Measurements from ENCODE around the gene PGRMC1.

DNA sequence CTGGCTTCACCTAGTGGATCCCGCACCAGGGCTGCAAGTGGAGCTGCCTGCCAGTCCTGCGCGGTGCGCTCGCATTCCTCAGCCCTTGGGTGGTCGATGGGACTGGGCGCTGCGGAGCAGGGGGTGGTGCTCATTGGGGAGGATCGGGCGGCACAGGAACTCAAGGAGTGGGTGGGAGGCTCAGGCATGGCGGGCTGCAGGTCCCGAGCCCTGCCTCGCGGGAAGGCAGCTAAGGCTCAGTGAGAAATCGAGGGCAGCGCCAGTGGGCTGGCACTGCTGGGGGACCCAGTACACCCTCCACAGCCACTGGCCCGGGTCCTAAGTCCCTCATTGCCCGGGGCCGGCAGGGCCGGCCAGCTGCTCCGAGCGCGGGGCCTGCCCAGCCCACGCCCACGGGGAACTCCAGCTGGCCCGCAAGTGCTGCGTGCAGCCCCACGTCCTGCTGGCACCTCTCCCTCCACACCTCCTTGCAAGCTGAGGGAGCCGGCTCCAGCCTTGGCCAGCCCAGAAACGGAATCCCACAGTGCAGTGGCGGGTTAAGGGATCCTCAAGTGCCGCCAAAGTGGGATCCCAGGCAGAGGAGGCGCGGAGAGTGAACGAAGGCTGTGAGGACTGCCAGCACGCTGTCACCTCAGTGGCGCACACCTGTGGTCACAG, 27.6 kb upstream of the PGRMC1 start:
- TF ChIP-seq, protein P1, sequence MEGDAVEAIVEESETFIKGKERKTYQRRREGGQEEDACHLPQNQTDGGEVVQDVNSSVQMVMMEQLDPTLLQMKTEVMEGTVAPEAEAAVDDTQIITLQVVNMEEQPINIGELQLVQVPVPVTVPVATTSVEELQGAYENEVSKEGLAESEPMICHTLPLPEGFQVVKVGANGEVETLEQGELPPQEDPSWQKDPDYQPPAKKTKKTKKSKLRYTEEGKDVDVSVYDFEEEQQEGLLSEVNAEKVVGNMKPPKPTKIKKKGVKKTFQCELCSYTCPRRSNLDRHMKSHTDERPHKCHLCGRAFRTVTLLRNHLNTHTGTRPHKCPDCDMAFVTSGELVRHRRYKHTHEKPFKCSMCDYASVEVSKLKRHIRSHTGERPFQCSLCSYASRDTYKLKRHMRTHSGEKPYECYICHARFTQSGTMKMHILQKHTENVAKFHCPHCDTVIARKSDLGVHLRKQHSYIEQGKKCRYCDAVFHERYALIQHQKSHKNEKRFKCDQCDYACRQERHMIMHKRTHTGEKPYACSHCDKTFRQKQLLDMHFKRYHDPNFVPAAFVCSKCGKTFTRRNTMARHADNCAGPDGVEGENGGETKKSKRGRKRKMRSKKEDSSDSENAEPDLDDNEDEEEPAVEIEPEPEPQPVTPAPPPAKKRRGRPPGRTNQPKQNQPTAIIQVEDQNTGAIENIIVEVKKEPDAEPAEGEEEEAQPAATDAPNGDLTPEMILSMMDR (IDR thresholded peaks at IDR 0.05) = no peak
- TF ChIP-seq FOXP1 (CRISPR knock-in tag; IDR thresholded peaks at IDR 0.05; ENCODE audit: borderline replicate concordance) (no peak), ZNF396 (CRISPR knock-in tag; IDR thresholded peaks at IDR 0.05; ENCODE audit: borderline replicate concordance) (no peak), TEAD4 (CRISPR knock-in tag; IDR thresholded peaks at IDR 0.05) (no peak), NFATC4 (CRISPR knock-in tag; IDR thresholded peaks at IDR 0.05) (no peak), SMAD4 (CRISPR knock-in tag; IDR thresholded peaks at IDR 0.05) (no peak), ELF4 (CRISPR knock-in tag; IDR thresholded peaks at IDR 0.05; ENCODE audit: low read depth) (no peak), TCF7 (CRISPR knock-in tag; IDR thresholded peaks at IDR 0.05; ENCODE audit: low read depth) (no peak)
- TF ChIP-seq, protein P2, sequence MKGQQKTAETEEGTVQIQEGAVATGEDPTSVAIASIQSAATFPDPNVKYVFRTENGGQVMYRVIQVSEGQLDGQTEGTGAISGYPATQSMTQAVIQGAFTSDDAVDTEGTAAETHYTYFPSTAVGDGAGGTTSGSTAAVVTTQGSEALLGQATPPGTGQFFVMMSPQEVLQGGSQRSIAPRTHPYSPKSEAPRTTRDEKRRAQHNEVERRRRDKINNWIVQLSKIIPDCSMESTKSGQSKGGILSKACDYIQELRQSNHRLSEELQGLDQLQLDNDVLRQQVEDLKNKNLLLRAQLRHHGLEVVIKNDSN (CRISPR knock-in tag; IDR thresholded peaks at IDR 0.05) = no peak
- TF ChIP-seq, protein P3, sequence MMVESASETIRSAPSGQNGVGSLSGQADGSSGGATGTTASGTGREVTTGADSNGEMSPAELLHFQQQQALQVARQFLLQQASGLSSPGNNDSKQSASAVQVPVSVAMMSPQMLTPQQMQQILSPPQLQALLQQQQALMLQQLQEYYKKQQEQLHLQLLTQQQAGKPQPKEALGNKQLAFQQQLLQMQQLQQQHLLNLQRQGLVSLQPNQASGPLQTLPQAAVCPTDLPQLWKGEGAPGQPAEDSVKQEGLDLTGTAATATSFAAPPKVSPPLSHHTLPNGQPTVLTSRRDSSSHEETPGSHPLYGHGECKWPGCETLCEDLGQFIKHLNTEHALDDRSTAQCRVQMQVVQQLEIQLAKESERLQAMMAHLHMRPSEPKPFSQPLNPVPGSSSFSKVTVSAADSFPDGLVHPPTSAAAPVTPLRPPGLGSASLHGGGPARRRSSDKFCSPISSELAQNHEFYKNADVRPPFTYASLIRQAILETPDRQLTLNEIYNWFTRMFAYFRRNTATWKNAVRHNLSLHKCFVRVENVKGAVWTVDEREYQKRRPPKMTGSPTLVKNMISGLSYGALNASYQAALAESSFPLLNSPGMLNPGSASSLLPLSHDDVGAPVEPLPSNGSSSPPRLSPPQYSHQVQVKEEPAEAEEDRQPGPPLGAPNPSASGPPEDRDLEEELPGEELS (CRISPR knock-in tag; IDR thresholded peaks at IDR 0.05) = no peak

Data from WTC11 (cell line).